T-cell (primary cell): Measurements from ENCODE around the gene CIAO2A. TPM values are rescaled to one million over a fixed set of nuclear protein-coding genes. Genes with fewer than 3 reads are reported as not detected.
"Not testable (repeated sequence)": the region's sequence is repeated elsewhere in the genome, so short reads cannot be mapped to it uniquely, and the experiment has no call there.

Experiments used
- ATAC-seq, 4 experiments: fragments of 200-7000 bp in 3 of 4; fragments of 150-1000 bp in 1 of 4; cut with Tn5 transposase; replicated peaks in 1 of 4; 1 replicate in 3 of 4; 2 replicates in 1 of 4; pipeline ENCODE4 v1.10.0; 2021; ENCODE audit warnings: moderate library complexity in 3 of 4, mild to moderate bottlenecking in 2 of 4, moderate number of reproducible peaks in 1 of 4
- CTCF ChIA-PET, 2 donors: fragments of 300-600 bp; sonication (Branson Sonifier 250); formaldehyde crosslinking; loops; one replicate each; lab custom pipeline; 2022; ENCODE audit warnings: antibody characterized with exemption in 2 of 2; lab: Charles Lee
- POLR2A ChIA-PET, 2 donors: fragments of 300-600 bp; sonication (Branson Sonifier 250); formaldehyde crosslinking; loops; one replicate each; lab custom pipeline; 2022; ENCODE audit warnings: antibody characterized with exemption in 2 of 2; lab: Charles Lee
- DNase-seq, 35 experiments: peaks; one replicate each; pipeline versions ENCODE4 v3.0.0 to v3.0.0-alpha.2; 2013 to 2023
- H3K27ac ChIP-seq: one replicate; pipeline ENCODE4 v1.5.1; 2013; ENCODE audit warnings: low read length
- H3K27me3 ChIP-seq, 2 experiments: replicated peaks in 1 of 2; 1 replicate in 1 of 2; 2 replicates in 1 of 2; pipeline versions ENCODE4 v1.6.1 to v1.7.0; 2013; ENCODE audit warnings: low read length in 1 of 2, mixed read lengths in 1 of 2; ENCODE audit not compliant: control insufficient read depth in 2 of 2, insufficient read depth in 2 of 2; ENCODE audit errors: extremely low read depth in 1 of 2
- H3K36me3 ChIP-seq, 2 donors: 1 replicate in 1 of 2; 2 replicates in 1 of 2; pipeline versions ENCODE4 v1.6.1 to v1.7.0; 2013; ENCODE audit warnings: low read length in 1 of 2; ENCODE audit not compliant: control insufficient read depth in 2 of 2, insufficient read depth in 1 of 2; ENCODE audit errors: extremely low read depth in 1 of 2
- H3K4me1 ChIP-seq, 2 experiments: 1 replicate in 1 of 2; 2 replicates in 1 of 2; pipeline versions ENCODE4 v1.6.1 to v1.7.0; 2013; ENCODE audit warnings: low read length in 2 of 2, mixed read lengths in 1 of 2; ENCODE audit not compliant: insufficient read depth in 2 of 2, control insufficient read depth in 1 of 2; ENCODE audit errors: extremely low read depth in 1 of 2
- H3K4me3 ChIP-seq, 2 donors: 1 replicate in 1 of 2; 2 replicates in 1 of 2; pipeline versions ENCODE4 v1.5.1 to v1.7.0; 2013; ENCODE audit warnings: mild to moderate bottlenecking in 2 of 2, low read length in 1 of 2, moderate library complexity in 1 of 2; ENCODE audit not compliant: control insufficient read depth in 1 of 2; ENCODE audit errors: extremely low read depth in 1 of 2
- H3K9me3 ChIP-seq: 2 replicates; pipeline ENCODE4 v1.7.0; 2013
- H3K27ac Mint-ChIP-seq, 2 donors: one replicate each; pipeline ENCODE4 v1.8.0; 2020 to 2021; ENCODE audit warnings: mild to moderate bottlenecking in 2 of 2, mixed read lengths in 2 of 2
- H3K27me3 Mint-ChIP-seq, 2 donors: one replicate each; pipeline ENCODE4 v1.8.0; 2021 to 2022; ENCODE audit warnings: mixed read lengths in 2 of 2
- H3K36me3 Mint-ChIP-seq: one replicate; pipeline ENCODE4 v1.8.0; 2021; ENCODE audit warnings: mixed read lengths
- H3K4me1 Mint-ChIP-seq, 3 donors: one replicate each; pipeline ENCODE4 v1.8.0; 2020 to 2022; ENCODE audit warnings: mixed read lengths in 3 of 3, mild to moderate bottlenecking in 1 of 3
- H3K4me3 Mint-ChIP-seq, 3 donors: one replicate each; pipeline ENCODE4 v1.8.0; 2020 to 2022; ENCODE audit warnings: mild to moderate bottlenecking in 3 of 3, mixed read lengths in 3 of 3, moderate library complexity in 3 of 3
- H3K9me3 Mint-ChIP-seq, 3 donors: one replicate each; pipeline ENCODE4 v1.8.0; 2020 to 2022; ENCODE audit warnings: mixed read lengths in 3 of 3
- WGBS: methylation state at CpG from one replicate; pipeline ENCODE4 v1.1.5; 2013; ENCODE audit warnings: missing lambda C conversion rate; ENCODE audit not compliant: insufficient coverage; 5-methylcytosine and 5-hydroxymethylcytosine counted together
- total RNA-seq, 35 experiments: library from RNA in 6 of 35; stranded (reverse) in 6 of 35; fragments of 120-200 nt in 1 of 35; gene quantifications; one replicate each; pipeline versions ENCODE4 v1.2.1 to v1.2.4 and lab custom pipeline; 2013 to 2026

The CIAO2A gene
- total RNA-seq, 5 donors from 2014 or later (not counting 1 experiment from before 2014, with no cell fraction given): 21.9 to 31.1 (median 25.9) TPM

DNA sequence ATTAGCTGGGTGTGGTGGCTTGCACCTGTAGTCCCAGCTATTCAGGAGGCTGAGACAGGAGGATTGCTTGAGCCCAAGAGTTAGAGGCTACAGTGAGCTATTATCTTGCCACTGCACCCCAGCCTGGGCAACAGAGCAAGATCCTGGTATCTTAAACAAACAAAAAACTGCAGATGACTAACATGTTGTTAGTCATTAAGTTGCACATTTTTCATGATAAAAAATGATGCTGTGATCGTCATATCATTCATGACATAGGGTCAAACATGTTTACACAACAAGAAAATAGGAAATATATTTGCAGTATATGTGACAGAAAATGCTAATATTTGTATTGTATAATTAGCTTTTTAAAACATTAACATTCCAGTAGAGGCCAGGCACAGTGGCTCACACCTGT, 27.2 kb downstream of the CIAO2A start:
- Mint-ChIP-seq H3K27me3 (no peaks in the 10 kb centered on the region), H3K4me1 (peaks cover 0 to 9% (median 3%) of the 10 kb centered on the region in 3 donors), H3K4me3 (no peak overlapping the region), H3K9me3 (no peaks in the 10 kb centered on the region), H3K36me3 (no peaks in the 10 kb centered on the region), H3K27ac (no peak overlapping the region)
- no peak overlapping the region for H3K27ac ChIP-seq
- H3K4me3 ChIP-seq: no peak overlapping the region
- peaks cover 0 to 2% of the 10 kb centered on the region in 2 experiments for H3K27me3 ChIP-seq
- ChIA-PET CTCF (interaction anchor here (0.9 to 4.7 kb wide), 7 partner anchors 56 to 523 kb away, joined by 3 to 109 read pairs (median 3); no protein-coding TSS in a partner anchor), POLR2A (interaction anchor here (0.7 to 1.3 kb wide), 3 partner anchors 12 to 1268 kb away, joined by 4 to 7 read pairs (median 5); no protein-coding TSS in a partner anchor)
- H3K4me1 ChIP-seq: peaks cover 0 to 11% of the 10 kb centered on the region in 2 experiments
- H3K9me3 ChIP-seq: no peaks in the 10 kb centered on the region
- H3K36me3 ChIP-seq: peaks cover 0 to 6% of the 10 kb centered on the region in 2 donors
- no peak for ATAC-seq
- WGBS: no CpG with 5 or more reads among the region's 1 CpG
- DNase-seq: no peak

DNA sequence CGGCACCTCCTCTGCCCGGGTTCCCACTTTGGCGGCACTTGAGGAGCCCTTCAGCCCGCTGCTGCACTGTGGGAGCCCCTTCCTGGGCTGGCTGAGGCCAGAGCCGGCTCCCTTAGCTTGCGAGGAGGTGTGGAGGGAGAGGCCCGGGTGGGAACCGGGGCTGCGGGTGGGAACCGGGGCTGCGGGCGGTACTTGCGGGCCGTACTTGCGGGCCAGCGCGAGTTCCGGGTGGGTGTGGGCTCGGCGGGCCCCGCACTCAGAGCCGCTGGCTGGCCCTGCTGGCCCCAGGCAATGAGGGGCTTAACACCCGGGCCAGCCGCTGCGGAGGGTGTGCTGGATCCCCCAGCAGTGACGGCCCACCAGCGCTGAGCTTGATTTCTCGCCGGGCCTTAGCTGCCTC, 32.9 kb downstream of the CIAO2A start:
- H3K4me1 Mint-ChIP-seq: no peaks in the 10 kb centered on the region
- ChIA-PET POLR2A (no interaction called here), CTCF (no interaction called here)
- H3K4me1 ChIP-seq: no peaks in the 10 kb centered on the region
- no peaks in the 10 kb centered on the region for H3K36me3 Mint-ChIP-seq
- ATAC-seq: no peak
- H3K9me3 Mint-ChIP-seq: no peaks in the 10 kb centered on the region
- H3K27ac ChIP-seq: no peak overlapping the region
- H3K36me3 ChIP-seq: no peaks in the 10 kb centered on the region
- H3K4me3 ChIP-seq: no peak overlapping the region
- no peaks in the 10 kb centered on the region for H3K27me3 ChIP-seq
- no peak overlapping the region for H3K27ac Mint-ChIP-seq
- WGBS: 93% methylated on average over 28 of the region's 29 CpGs
- DNase-seq: no peak
- H3K27me3 Mint-ChIP-seq: no peaks in the 10 kb centered on the region
- H3K4me3 Mint-ChIP-seq: no peak overlapping the region
- no peaks in the 10 kb centered on the region for H3K9me3 ChIP-seq

DNA sequence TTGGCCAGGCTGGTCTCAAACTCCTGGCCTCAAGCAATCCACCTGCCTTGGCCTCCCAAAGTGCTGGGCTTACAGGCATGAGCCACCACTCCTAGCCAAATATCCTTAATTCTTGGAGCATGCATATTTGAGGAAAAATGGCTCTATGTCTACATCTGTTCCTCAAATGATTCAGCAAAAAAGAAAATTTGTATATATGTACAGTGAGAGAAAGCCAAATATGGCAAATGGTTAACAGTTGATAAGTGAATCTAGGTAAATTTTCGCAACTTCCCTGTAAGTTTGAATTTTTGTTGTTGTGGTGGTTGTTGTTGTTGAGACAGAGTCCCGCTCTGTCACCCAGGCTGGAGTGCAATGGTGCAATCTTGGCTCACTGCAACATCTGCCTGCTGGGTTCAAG, 34.5 kb downstream of the CIAO2A start:
- H3K27ac ChIP-seq, H3K9me3 ChIP-seq, H3K27ac Mint-ChIP-seq, H3K4me3 Mint-ChIP-seq, H3K4me1 Mint-ChIP-seq, POLR2A ChIA-PET, H3K36me3 Mint-ChIP-seq, H3K36me3 ChIP-seq, H3K4me1 ChIP-seq, CTCF ChIA-PET, DNase-seq, H3K27me3 Mint-ChIP-seq, H3K9me3 Mint-ChIP-seq, H3K27me3 ChIP-seq, H3K4me3 ChIP-seq, ATAC-seq: not testable (repeated sequence)
- 100% methylated on average over 1 of the region's 2 CpGs for WGBS

DNA sequence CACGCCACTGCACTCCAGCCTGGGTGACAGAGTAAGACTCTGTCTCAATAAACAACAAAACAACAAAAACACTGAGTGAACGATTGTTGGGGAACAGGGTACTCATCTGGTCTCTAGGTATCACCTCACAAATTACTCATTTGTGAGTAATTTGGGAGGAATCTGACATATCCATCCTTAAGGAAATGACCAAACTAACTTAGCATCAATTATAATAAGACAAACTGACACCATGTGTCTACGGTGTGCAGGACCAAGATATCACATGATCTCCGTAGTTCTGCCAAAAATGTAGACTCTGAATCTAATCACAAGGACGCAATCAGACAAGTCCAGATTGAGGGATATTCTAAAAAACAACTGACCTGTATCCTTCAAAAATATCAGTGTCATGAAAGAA, 35.4 kb downstream of the CIAO2A start:
- H3K27me3 Mint-ChIP-seq: peaks cover 0 to 1% of the 10 kb centered on the region in 2 donors
- ChIA-PET POLR2A (no interaction called here), CTCF (no interaction called here)
- H3K27ac ChIP-seq: no peak overlapping the region
- H3K4me1 Mint-ChIP-seq: no peaks in the 10 kb centered on the region
- no peaks in the 10 kb centered on the region for H3K36me3 Mint-ChIP-seq
- H3K36me3 ChIP-seq: no peaks in the 10 kb centered on the region
- ATAC-seq (no peak), DNase-seq (no peak)
- no peaks in the 10 kb centered on the region for H3K9me3 ChIP-seq
- no CpG with 5 or more reads among the region's 5 CpGs for WGBS
- no peaks in the 10 kb centered on the region for H3K9me3 Mint-ChIP-seq
- no peak overlapping the region for H3K27ac Mint-ChIP-seq
- no peaks in the 10 kb centered on the region for H3K4me1 ChIP-seq
- no peak overlapping the region for H3K4me3 Mint-ChIP-seq
- no peak overlapping the region for H3K4me3 ChIP-seq
- H3K27me3 ChIP-seq: no peaks in the 10 kb centered on the region

DNA sequence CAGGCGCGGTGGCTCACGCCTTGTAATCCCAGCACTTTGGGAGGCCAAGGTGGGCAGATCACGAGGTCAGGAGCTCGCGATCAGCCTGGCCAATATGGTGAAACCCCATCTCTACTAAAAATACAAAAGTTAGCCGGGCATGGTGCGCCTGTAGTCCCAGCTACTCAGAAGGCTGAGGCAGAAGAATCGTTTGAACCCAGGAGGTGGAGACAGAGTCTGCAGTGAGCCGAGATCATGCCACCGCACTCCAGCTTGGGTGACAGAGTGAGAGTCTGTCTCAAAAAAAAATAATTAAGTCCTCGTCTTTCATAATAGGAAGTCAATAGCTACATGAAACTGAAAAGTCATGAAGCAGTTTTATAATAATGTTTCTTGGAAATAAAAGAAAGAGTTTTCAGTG, 40.0 kb downstream of the CIAO2A start:
- DNase-seq, H3K4me3 ChIP-seq, H3K4me3 Mint-ChIP-seq, H3K27me3 ChIP-seq, H3K36me3 Mint-ChIP-seq, ATAC-seq, H3K36me3 ChIP-seq, POLR2A ChIA-PET, H3K4me1 ChIP-seq, H3K4me1 Mint-ChIP-seq, H3K27ac Mint-ChIP-seq, H3K27me3 Mint-ChIP-seq, H3K9me3 Mint-ChIP-seq, H3K27ac ChIP-seq, H3K9me3 ChIP-seq: not testable (repeated sequence)
- CTCF ChIA-PET: interaction anchor here in 1 of 2 donors (0.6 kb wide), 1 partner anchor 162 kb away, joined by 3 read pairs; no protein-coding TSS in a partner anchor
- WGBS: 89% methylated on average over 9 of the region's 12 CpGs

DNA sequence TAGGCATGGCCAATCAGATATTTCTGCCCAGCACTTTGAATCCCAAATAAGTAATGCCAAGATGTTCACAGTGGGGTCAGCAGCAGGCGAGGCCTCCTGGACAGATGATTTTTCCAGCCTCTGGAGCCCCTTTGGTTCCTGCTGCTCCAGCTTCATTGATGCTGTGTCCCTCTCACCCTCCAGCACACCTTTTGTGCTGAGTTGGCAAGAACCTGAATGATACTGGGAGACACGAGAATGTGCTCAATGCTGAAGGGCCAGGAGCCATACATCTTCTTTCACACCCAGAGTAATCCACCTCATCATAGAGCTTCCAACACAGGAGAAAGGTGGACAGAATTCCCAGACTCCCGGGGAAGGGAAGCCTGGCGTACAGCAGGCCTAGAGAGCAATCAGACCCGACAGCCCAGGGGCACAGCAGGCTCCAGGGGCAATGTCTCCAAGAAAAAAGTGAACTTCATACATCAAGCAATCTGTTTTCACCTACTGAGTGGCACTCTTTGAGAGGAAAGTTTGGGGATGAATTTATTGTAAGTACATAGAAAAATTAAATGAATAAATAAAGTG, 40.6 kb downstream of the CIAO2A start:
- no peak for DNase-seq
- POLR2A ChIA-PET: no interaction called here
- no peaks in the 10 kb centered on the region for H3K9me3 ChIP-seq
- peaks cover 0 to 13% of the 10 kb centered on the region in 2 experiments for H3K27me3 ChIP-seq
- no peak overlapping the region for H3K4me3 ChIP-seq
- 88% methylated on average over 2 of the region's 5 CpGs for WGBS
- Mint-ChIP-seq H3K4me3 (no peak overlapping the region), H3K27ac (no peak overlapping the region), H3K27me3 (peaks cover 5 to 6% of the 10 kb centered on the region in 2 donors), H3K4me1 (peaks cover 0 to 7% (median 0%) of the 10 kb centered on the region in 3 donors), H3K9me3 (no peaks in the 10 kb centered on the region), H3K36me3 (no peaks in the 10 kb centered on the region)
- no peaks in the 10 kb centered on the region for H3K4me1 ChIP-seq
- no peak overlapping the region for H3K27ac ChIP-seq
- ATAC-seq: no peak
- no peaks in the 10 kb centered on the region for H3K36me3 ChIP-seq
- CTCF ChIA-PET: interaction anchor here in 1 of 2 donors (0.6 kb wide), 1 partner anchor 161 kb away, joined by 3 read pairs; no protein-coding TSS in a partner anchor
